ENCODE results near the gene LRBA. TPM values are rescaled to one million over a fixed set of nuclear protein-coding genes. Genes with fewer than 3 reads are reported as not detected.

LRBA gene
- total and polyA plus RNA-seq, 9 of the 15 experiments (the other 6 are each of a cell fraction or from before 2014, with no cell fraction given): 24.2 to 88.7 (median 59.7) TPM

DNA sequence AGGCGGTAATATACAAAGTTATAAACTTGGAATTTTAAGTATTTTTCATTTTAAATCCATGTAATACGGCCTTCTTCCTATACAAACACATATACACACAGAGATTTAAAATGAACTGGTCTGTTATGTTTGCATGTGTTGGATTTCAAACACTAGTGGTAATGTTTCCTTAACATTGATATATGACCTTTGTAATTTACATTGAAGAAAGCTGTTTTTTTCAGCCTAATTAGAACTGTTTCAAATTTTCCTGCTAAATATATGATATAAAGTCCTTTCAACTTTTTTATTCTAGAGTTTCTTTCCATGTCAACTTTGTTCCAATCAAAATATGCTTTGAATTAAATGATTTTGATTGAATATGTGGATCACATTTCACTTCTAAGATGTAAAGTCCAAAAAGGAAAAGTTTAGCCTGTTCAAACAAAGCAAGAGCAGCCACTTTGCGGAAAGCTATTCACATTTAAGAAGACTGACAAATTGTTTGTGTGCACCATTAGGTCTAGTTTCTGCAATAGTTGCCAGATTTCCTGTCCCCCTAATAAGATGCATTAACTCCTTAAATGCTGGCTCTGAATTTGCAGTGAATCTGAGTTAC is 659.1 kb downstream of the LRBA start (continued):
- TF ChIP-seq, protein P1, sequence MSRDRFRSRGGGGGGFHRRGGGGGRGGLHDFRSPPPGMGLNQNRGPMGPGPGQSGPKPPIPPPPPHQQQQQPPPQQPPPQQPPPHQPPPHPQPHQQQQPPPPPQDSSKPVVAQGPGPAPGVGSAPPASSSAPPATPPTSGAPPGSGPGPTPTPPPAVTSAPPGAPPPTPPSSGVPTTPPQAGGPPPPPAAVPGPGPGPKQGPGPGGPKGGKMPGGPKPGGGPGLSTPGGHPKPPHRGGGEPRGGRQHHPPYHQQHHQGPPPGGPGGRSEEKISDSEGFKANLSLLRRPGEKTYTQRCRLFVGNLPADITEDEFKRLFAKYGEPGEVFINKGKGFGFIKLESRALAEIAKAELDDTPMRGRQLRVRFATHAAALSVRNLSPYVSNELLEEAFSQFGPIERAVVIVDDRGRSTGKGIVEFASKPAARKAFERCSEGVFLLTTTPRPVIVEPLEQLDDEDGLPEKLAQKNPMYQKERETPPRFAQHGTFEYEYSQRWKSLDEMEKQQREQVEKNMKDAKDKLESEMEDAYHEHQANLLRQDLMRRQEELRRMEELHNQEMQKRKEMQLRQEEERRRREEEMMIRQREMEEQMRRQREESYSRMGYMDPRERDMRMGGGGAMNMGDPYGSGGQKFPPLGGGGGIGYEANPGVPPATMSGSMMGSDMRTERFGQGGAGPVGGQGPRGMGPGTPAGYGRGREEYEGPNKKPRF (IDR thresholded peaks at IDR 0.05; ENCODE audit: low read depth, low read length): no peak
- TF ChIP-seq, protein P2, sequence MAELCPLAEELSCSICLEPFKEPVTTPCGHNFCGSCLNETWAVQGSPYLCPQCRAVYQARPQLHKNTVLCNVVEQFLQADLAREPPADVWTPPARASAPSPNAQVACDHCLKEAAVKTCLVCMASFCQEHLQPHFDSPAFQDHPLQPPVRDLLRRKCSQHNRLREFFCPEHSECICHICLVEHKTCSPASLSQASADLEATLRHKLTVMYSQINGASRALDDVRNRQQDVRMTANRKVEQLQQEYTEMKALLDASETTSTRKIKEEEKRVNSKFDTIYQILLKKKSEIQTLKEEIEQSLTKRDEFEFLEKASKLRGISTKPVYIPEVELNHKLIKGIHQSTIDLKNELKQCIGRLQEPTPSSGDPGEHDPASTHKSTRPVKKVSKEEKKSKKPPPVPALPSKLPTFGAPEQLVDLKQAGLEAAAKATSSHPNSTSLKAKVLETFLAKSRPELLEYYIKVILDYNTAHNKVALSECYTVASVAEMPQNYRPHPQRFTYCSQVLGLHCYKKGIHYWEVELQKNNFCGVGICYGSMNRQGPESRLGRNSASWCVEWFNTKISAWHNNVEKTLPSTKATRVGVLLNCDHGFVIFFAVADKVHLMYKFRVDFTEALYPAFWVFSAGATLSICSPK (IDR thresholded peaks at IDR 0.05; ENCODE audit: borderline replicate concordance): no peak
- TF ChIP-seq TCFL5 (CRISPR knock-in tag; conservative IDR thresholded peaks at IDR 0.05): no peak
- TF ChIP-seq FOXK2 (conservative IDR thresholded peaks at IDR 0.05 in 1 of 2, IDR thresholded peaks at IDR 0.05 in 1 of 2; ENCODE audit: low read depth in 2 of 2): no peak
- TF ChIP-seq MIER1 (IDR thresholded peaks at IDR 0.05; ENCODE audit: low read depth): no peak
- no peak for TF ChIP-seq TAL1 (IDR thresholded peaks at IDR 0.05)
- TF ChIP-seq ZNF263 (CRISPR knock-in tag; IDR thresholded peaks at IDR 0.05; ENCODE audit: borderline replicate concordance): no peak
- no peak for TF ChIP-seq BRD9 (IDR thresholded peaks at IDR 0.05; ENCODE audit: low read depth, partially characterized antibody)
- TF ChIP-seq, protein P3, sequence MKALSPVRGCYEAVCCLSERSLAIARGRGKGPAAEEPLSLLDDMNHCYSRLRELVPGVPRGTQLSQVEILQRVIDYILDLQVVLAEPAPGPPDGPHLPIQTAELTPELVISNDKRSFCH (CRISPR knock-in tag; IDR thresholded peaks at IDR 0.05): no peak
- TF ChIP-seq, protein P3 (tag; IDR thresholded peaks at IDR 0.05): no peak
- TF ChIP-seq SAP30 (IDR thresholded peaks at IDR 0.05; ENCODE audit: borderline replicate concordance, insufficient read depth, low read depth, low read length, poor library complexity, severe bottlenecking): no peak

Data from K562 (cell line).